C4-2B (cell line): Measurements from ENCODE around the gene TMEM178A.

ENCODE experiments used
- ZFX ChIP-seq: fragments of 450-650 bp; IDR thresholded peaks from 2 replicates; pipeline ENCODE4 v1.6.1; 2017
- TF ChIP-seq, protein P1 (sequence below): fragments of 450-650 bp; conservative IDR thresholded peaks from 2 replicates; pipeline ENCODE4 v1.5.1; 2017; ENCODE audit warnings: mild to moderate bottlenecking

DNA sequence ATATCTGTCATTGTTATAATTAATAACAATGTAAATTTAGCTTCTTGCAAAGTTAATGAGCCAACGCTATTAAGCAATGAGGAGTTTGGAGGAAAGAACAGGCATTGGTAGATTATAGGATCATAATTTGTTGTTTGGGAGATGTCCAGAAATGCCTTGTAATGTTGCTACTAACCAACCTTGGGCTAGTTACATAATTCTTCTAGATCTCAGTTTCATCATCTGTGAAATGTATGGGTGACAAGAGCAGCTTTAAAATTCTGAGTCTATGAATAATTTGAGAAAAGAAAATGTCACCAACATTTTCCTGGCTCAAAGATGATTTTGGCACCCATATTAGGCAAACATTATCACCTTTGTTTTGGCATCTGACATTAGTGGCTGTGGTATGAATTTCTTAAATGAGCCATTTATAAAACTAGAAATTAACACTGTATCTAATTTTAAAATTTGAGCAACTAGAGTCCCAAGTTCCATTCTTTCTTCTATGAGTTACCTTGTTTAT, 2.9 kb downstream of the TMEM178A start:
- TF ChIP-seq, protein P1, sequence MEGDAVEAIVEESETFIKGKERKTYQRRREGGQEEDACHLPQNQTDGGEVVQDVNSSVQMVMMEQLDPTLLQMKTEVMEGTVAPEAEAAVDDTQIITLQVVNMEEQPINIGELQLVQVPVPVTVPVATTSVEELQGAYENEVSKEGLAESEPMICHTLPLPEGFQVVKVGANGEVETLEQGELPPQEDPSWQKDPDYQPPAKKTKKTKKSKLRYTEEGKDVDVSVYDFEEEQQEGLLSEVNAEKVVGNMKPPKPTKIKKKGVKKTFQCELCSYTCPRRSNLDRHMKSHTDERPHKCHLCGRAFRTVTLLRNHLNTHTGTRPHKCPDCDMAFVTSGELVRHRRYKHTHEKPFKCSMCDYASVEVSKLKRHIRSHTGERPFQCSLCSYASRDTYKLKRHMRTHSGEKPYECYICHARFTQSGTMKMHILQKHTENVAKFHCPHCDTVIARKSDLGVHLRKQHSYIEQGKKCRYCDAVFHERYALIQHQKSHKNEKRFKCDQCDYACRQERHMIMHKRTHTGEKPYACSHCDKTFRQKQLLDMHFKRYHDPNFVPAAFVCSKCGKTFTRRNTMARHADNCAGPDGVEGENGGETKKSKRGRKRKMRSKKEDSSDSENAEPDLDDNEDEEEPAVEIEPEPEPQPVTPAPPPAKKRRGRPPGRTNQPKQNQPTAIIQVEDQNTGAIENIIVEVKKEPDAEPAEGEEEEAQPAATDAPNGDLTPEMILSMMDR = no peak
- TF ChIP-seq ZFX = no peak
